B cell (primary cell): ENCODE data around the gene SLC6A5. TPM values are rescaled to one million over a fixed set of nuclear protein-coding genes. Genes with fewer than 3 reads are reported as not detected.

Source experiments
- ATAC-seq: fragments of 200-7000 bp; cut with Tn5 transposase; one replicate; pipeline ENCODE4 v1.10.0; 2021; ENCODE audit warnings: low read depth, mild to moderate bottlenecking, moderate number of reproducible peaks, moderate library complexity
- CTCF ChIA-PET: fragments of 350-600 bp; sonication (Branson Sonifier 250); formaldehyde crosslinking; loops from one replicate; lab custom pipeline; 2021; ENCODE audit warnings: antibody characterized with exemption, inconsistent platforms; lab: Charles Lee
- POLR2A ChIA-PET: fragments of 350-600 bp; sonication (Branson Sonifier 250); formaldehyde crosslinking; loops from one replicate; lab custom pipeline; 2021; ENCODE audit warnings: antibody characterized with exemption; lab: Charles Lee
- DNase-seq: peaks from one replicate; pipeline ENCODE4 v3.0.0; 2013
- H2AFZ ChIP-seq: 2 replicates; pipeline ENCODE4 v1.6.1; 2012; ENCODE audit warnings: mild to moderate bottlenecking, low read depth, low read length; ENCODE audit not compliant: insufficient read depth, poor library complexity, severe bottlenecking
- H3K27ac ChIP-seq, 2 donors: 1 replicate in 1 of 2; 2 replicates in 1 of 2; pipeline ENCODE4 v1.5.1; 2012 to 2013; ENCODE audit warnings: low read length in 2 of 2, mild to moderate bottlenecking in 2 of 2, moderate library complexity in 1 of 2
- H3K27me3 ChIP-seq, 4 experiments: fragments of 200-600 bp in 1 of 4; sonication (generic) in 1 of 4; replicated peaks in 1 of 4; 1 replicate in 2 of 4; 2 replicates in 2 of 4; pipeline versions ENCODE4 v1.6.1 to v1.7.0; 2013 to 2016; ENCODE audit warnings: low read length in 3 of 4, mild to moderate bottlenecking in 2 of 4, mixed read lengths in 1 of 4, moderate library complexity in 1 of 4; ENCODE audit not compliant: insufficient read depth in 4 of 4, control insufficient read depth in 3 of 4; ENCODE audit errors: control extremely low read depth in 1 of 4
- H3K36me3 ChIP-seq, 2 experiments: replicated peaks in 1 of 2; 1 replicate in 1 of 2; 2 replicates in 1 of 2; pipeline versions ENCODE4 v1.6.1 to v1.7.1; 2013; ENCODE audit warnings: low read length in 1 of 2; ENCODE audit not compliant: insufficient read depth in 2 of 2, control insufficient read depth in 1 of 2; ENCODE audit errors: control extremely low read depth in 1 of 2, extremely low read depth in 1 of 2
- H3K4me1 ChIP-seq, 2 donors: fragments of 200-600 bp in 1 of 2; sonication (generic) in 1 of 2; 1 replicate in 1 of 2; 2 replicates in 1 of 2; pipeline versions ENCODE4 v1.5.1 to v1.6.1; 2013 to 2017; ENCODE audit warnings: low read length in 2 of 2; ENCODE audit not compliant: control insufficient read depth in 2 of 2, insufficient read depth in 2 of 2
- H3K4me2 ChIP-seq: replicated peaks from 2 replicates; pipeline ENCODE3; 2012; ENCODE audit warnings: mild to moderate bottlenecking, low read depth, low read length; ENCODE audit not compliant: poor library complexity, severe bottlenecking
- H3K4me3 ChIP-seq, 5 experiments: fragments of 200-600 bp in 1 of 5; sonication (generic) in 1 of 5; 1 replicate in 3 of 5; 2 replicates in 2 of 5; pipeline versions ENCODE4 v1.5.1 to v1.7.0; 2011 to 2016; ENCODE audit warnings: low read length in 4 of 5, mild to moderate bottlenecking in 4 of 5, low read depth in 2 of 5, control low read depth in 1 of 5, moderate library complexity in 1 of 5; ENCODE audit not compliant: insufficient read depth in 1 of 5; ENCODE audit errors: control extremely low read depth in 1 of 5, extremely low read depth in 1 of 5
- H3K79me2 ChIP-seq: fragments of 200-600 bp; sonication (generic); one replicate; pipeline ENCODE4 v1.6.0; 2016; ENCODE audit warnings: low read length; ENCODE audit not compliant: control insufficient read depth, insufficient read depth
- H3K9ac ChIP-seq: fragments of 200-600 bp; sonication (generic); 2 replicates; pipeline ENCODE4 v1.6.1; 2017; ENCODE audit warnings: mild to moderate bottlenecking, low read length, moderate library complexity
- H3K9me3 ChIP-seq, 3 donors: one replicate each; pipeline versions ENCODE4 v1.6.1 to v1.7.1; 2013; ENCODE audit warnings: low read length in 2 of 3; ENCODE audit not compliant: control insufficient read depth in 2 of 3, insufficient read depth in 1 of 3; ENCODE audit errors: control extremely low read depth in 1 of 3
- H4K20me1 ChIP-seq: 2 replicates; pipeline ENCODE4 v1.6.0; 2012; ENCODE audit warnings: mild to moderate bottlenecking, low read length; ENCODE audit not compliant: insufficient read depth, control insufficient read depth, poor library complexity, severe bottlenecking
- H3K27ac Mint-ChIP-seq: one replicate; pipeline ENCODE4 v1.8.0; 2021; ENCODE audit warnings: mixed read lengths
- H3K27me3 Mint-ChIP-seq: one replicate; pipeline ENCODE4 v1.8.0; 2021; ENCODE audit warnings: mixed read lengths
- H3K4me1 Mint-ChIP-seq: one replicate; pipeline ENCODE4 v1.8.0; 2021; ENCODE audit warnings: mixed read lengths
- H3K4me3 Mint-ChIP-seq: one replicate; pipeline ENCODE4 v1.8.0; 2021; ENCODE audit warnings: mixed read lengths
- H3K9me3 Mint-ChIP-seq: one replicate; pipeline ENCODE4 v1.8.0; 2022; ENCODE audit warnings: mixed read lengths; ENCODE audit not compliant: insufficient read depth
- EZH2 ChIP-seq: IDR thresholded peaks from 2 replicates; pipeline ENCODE4 v1.6.1; 2012; ENCODE audit warnings: borderline replicate concordance, low read depth, mild to moderate bottlenecking, moderate library complexity, low read length; ENCODE audit not compliant: insufficient read depth, poor library complexity, severe bottlenecking
- WGBS: methylation state at CpG from one replicate; pipeline ENCODE4 v1.1.5; 2013; ENCODE audit warnings: missing lambda C conversion rate; ENCODE audit not compliant: insufficient coverage; 5-methylcytosine and 5-hydroxymethylcytosine counted together
- intact Hi-C: fragments of 100-400 bp; cut with micrococcal nuclease; formaldehyde crosslinking; loops from one replicate; pipeline ENCODE4 v1.10.0; 2022
- polyA plus RNA-seq: library from polyadenylated mRNA; depleted of rRNA; stranded (reverse); fragments of >200 nt; gene quantifications from 2 replicates; pipeline ENCODE4 v1.2.3, GENCODE V29; 2012
- total RNA-seq, 2 donors: library from RNA; stranded (reverse); fragments of 120-200 nt in 1 of 2; gene quantifications; 1 replicate in 1 of 2; 2 replicates in 1 of 2; pipeline versions ENCODE4 v1.2.3 to v1.2.4, GENCODE V29; 2013 to 2022
- TF ChIP-seq, protein P1 (sequence below): fragments of 200-600 bp; IDR thresholded peaks from one replicate; pipeline ENCODE4 v1.8.0; 2022; ENCODE audit warnings: antibody characterized with exemption, mild to moderate bottlenecking

Gene SLC6A5
- total and polyA plus RNA-seq, 2 donors (not counting 1 experiment from before 2014, with no cell fraction given), result not detected

DNA sequence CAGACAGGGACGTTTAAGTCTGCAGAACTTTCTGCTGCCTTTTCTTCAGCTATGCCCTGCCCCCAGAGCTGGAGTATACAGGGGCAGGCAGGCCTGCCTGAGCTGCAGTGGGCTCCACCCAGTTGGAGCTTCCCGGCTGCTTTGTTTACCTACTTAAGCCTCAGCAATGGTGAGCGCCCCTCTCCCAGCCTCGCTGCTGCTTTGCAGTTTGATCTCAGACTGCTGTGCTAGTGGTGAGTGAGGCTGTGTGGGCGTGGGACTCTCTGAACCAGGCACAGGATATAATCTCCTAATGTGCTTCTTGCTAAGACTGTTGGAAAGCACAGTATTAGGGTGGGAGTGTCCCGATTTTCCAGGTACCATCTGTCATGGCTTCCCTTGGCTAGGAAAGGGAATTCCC, 108.5 kb downstream of the SLC6A5 start:
- Mint-ChIP-seq H3K27ac (no peak overlapping the region), H3K4me3 (no peak overlapping the region), H3K4me1 (no peaks in the 10 kb centered on the region), H3K9me3 (peaks cover 2% of the 10 kb centered on the region), H3K27me3 (no peaks in the 10 kb centered on the region)
- no peaks in the 10 kb centered on the region for H4K20me1 ChIP-seq
- no peaks in the 10 kb centered on the region for H3K36me3 ChIP-seq
- POLR2A ChIA-PET, result no interaction called here
- no peak for ATAC-seq
- 51% methylated on average over 2 of the region's 6 CpGs for WGBS
- no peak for DNase-seq
- H3K4me2 ChIP-seq, result no peak overlapping the region
- no peaks in the 10 kb centered on the region for H3K79me2 ChIP-seq
- no peak overlapping the region for H3K27ac ChIP-seq
- peaks cover 0 to 6% (median 0%) of the 10 kb centered on the region in 3 donors for H3K9me3 ChIP-seq
- no peak overlapping the region for H3K9ac ChIP-seq
- no peak overlapping the region for H2AFZ ChIP-seq
- no peak overlapping the region for H3K4me3 ChIP-seq
- H3K27me3 ChIP-seq, result no peaks in the 10 kb centered on the region
- CTCF ChIA-PET, result no interaction called here
- TF ChIP-seq EZH2, result no peak
- TF ChIP-seq, protein P1, sequence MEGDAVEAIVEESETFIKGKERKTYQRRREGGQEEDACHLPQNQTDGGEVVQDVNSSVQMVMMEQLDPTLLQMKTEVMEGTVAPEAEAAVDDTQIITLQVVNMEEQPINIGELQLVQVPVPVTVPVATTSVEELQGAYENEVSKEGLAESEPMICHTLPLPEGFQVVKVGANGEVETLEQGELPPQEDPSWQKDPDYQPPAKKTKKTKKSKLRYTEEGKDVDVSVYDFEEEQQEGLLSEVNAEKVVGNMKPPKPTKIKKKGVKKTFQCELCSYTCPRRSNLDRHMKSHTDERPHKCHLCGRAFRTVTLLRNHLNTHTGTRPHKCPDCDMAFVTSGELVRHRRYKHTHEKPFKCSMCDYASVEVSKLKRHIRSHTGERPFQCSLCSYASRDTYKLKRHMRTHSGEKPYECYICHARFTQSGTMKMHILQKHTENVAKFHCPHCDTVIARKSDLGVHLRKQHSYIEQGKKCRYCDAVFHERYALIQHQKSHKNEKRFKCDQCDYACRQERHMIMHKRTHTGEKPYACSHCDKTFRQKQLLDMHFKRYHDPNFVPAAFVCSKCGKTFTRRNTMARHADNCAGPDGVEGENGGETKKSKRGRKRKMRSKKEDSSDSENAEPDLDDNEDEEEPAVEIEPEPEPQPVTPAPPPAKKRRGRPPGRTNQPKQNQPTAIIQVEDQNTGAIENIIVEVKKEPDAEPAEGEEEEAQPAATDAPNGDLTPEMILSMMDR, result no peak
- intact Hi-C loops, result no loop called here
- no peaks in the 10 kb centered on the region for H3K4me1 ChIP-seq

Other genes with a start within 250 kb of the SLC6A5 start
- gene HTATIP2, start 235.9 kb upstream of the SLC6A5 start, total RNA-seq, result 30.6 and 31.2 TPM in 2 replicates
- 18.2 and 23.1 TPM in 2 replicates for gene HTATIP2, start 235.9 kb upstream of the SLC6A5 start, polyA plus RNA-seq
- gene PRMT3, start 211.9 kb upstream of the SLC6A5 start, total RNA-seq, result 18.3 and 19.8 TPM in 2 replicates
- gene PRMT3, start 211.9 kb upstream of the SLC6A5 start, polyA plus RNA-seq, result 6.0 and 8.0 TPM in 2 replicates
- gene NELL1, start 70.0 kb downstream of the SLC6A5 start, total RNA-seq, result not detected in 2 replicates
- not detected in 2 replicates for gene NELL1, start 70.0 kb downstream of the SLC6A5 start, polyA plus RNA-seq